H1 (cell line): ENCODE data around the gene EPHA1. TPM values are rescaled to one million over a fixed set of nuclear protein-coding genes. Genes with fewer than 3 reads are reported as not detected.

Source experiments
- CTCF ChIA-PET: fragments of 300-600 bp; sonication (Branson Sonifier 250); formaldehyde crosslinking; loops from one replicate; lab custom pipeline; 2021; ENCODE audit not compliant: partially characterized antibody; lab: Charles Lee
- POLR2A ChIA-PET: fragments of 300-600 bp; sonication (Branson Sonifier 250); formaldehyde crosslinking; loops from one replicate; lab custom pipeline; 2021; ENCODE audit warnings: inconsistent platforms; ENCODE audit not compliant: partially characterized antibody; lab: Charles Lee
- DNase-seq, 2 experiments: peaks; one replicate each; pipeline versions ENCODE4 v3.0.0 to v3.0.0-alpha.2; 2010 to 2022; ENCODE audit warnings: low spot score in 2 of 2, low read depth in 1 of 2, mixed read lengths in 1 of 2
- FAIRE-seq: peaks from 2 replicates; lab custom pipeline; 2011; peaks lifted over from hg19 to GRCh38; lab: Jason Lieb, UNC
- H2AFZ ChIP-seq: 2 replicates; pipeline ENCODE4 v1.8.1; 2012; ENCODE audit warnings: low read length, inconsistent platforms
- H2AK5ac ChIP-seq: 2 replicates; pipeline ENCODE4 v1.6.1; 2013; ENCODE audit warnings: low read depth, low read length
- H2BK120ac ChIP-seq: replicated peaks from 2 replicates; pipeline ENCODE3; 2013; ENCODE audit warnings: low read depth, low read length, inconsistent platforms
- H2BK12ac ChIP-seq: 2 replicates; pipeline ENCODE4 v1.6.1; 2013; ENCODE audit warnings: low read depth, low read length
- H2BK15ac ChIP-seq: 2 replicates; pipeline ENCODE4 v1.6.1; 2013; ENCODE audit warnings: low read length
- H2BK20ac ChIP-seq: 2 replicates; pipeline ENCODE4 v1.6.1; 2013; ENCODE audit warnings: low read length
- H2BK5ac ChIP-seq: 2 replicates; pipeline ENCODE4 v1.6.1; 2013; ENCODE audit warnings: low read depth, low read length
- H3K14ac ChIP-seq: 2 replicates; pipeline ENCODE4 v1.6.1; 2013; ENCODE audit warnings: inconsistent platforms; ENCODE audit not compliant: insufficient read length
- H3K18ac ChIP-seq: 2 replicates; pipeline ENCODE4 v1.6.1; 2013; ENCODE audit warnings: low read length; ENCODE audit errors: extremely low read depth
- H3K23ac ChIP-seq: 2 replicates; pipeline ENCODE4 v1.6.1; 2013; ENCODE audit warnings: inconsistent platforms; ENCODE audit not compliant: insufficient read length
- H3K23me2 ChIP-seq: 2 replicates; pipeline ENCODE4 v1.6.1; 2013; ENCODE audit warnings: low read depth, low read length
- H3K27ac ChIP-seq: 2 replicates; pipeline ENCODE4 v1.6.1; 2011; ENCODE audit warnings: low read depth, low read length, inconsistent platforms
- H3K27me3 ChIP-seq, 4 experiments: replicated peaks in 1 of 4; 1 replicate in 1 of 4; 2 replicates in 3 of 4; pipeline versions ENCODE4 v1.6.1 to v1.8.1; 2011 to 2013; ENCODE audit warnings: low read length in 3 of 4, mild to moderate bottlenecking in 3 of 4, inconsistent platforms in 2 of 4, mixed read lengths in 2 of 4, moderate library complexity in 1 of 4; ENCODE audit not compliant: control insufficient read depth in 3 of 4, insufficient read depth in 3 of 4; ENCODE audit errors: extremely low read depth in 1 of 4
- H3K36me3 ChIP-seq, 4 experiments: 2 replicates each; pipeline versions ENCODE4 v1.6.1 to v1.8.1; 2011 to 2013; ENCODE audit warnings: mild to moderate bottlenecking in 4 of 4, low read length in 3 of 4, moderate library complexity in 2 of 4, control low read depth in 1 of 4, inconsistent platforms in 1 of 4; ENCODE audit not compliant: insufficient read depth in 4 of 4, control insufficient read depth in 2 of 4
- H3K4ac ChIP-seq: replicated peaks from 2 replicates; pipeline ENCODE3; 2013; ENCODE audit warnings: low read length, low read depth, mixed read lengths, inconsistent platforms; ENCODE audit not compliant: insufficient read length
- H3K4me1 ChIP-seq, 4 experiments: replicated peaks in 1 of 4; 1 replicate in 1 of 4; 2 replicates in 3 of 4; pipeline versions ENCODE4 v1.6.1 to v1.8.1; 2011 to 2013; ENCODE audit warnings: low read length in 3 of 4, inconsistent platforms in 2 of 4, mixed read lengths in 1 of 4; ENCODE audit not compliant: insufficient read depth in 4 of 4, control insufficient read depth in 3 of 4
- H3K4me2 ChIP-seq, 2 experiments: 2 replicates each; pipeline versions ENCODE4 v1.6.1 to v1.8.1; 2011 to 2013; ENCODE audit warnings: low read depth in 2 of 2, low read length in 2 of 2, control low read depth in 1 of 2, inconsistent platforms in 1 of 2, mild to moderate bottlenecking in 1 of 2; ENCODE audit not compliant: insufficient read depth in 1 of 2
- H3K4me3 ChIP-seq, 4 experiments: fragments of 200-600, 300-600 bp in 1 of 4; sonication (generic), shearing (Covaris generic), sonication (Bioruptor Twin) in 1 of 4; 2 replicates each; pipeline versions ENCODE4 v1.5.1 to v1.8.1; 2011 to 2016; ENCODE audit warnings: low read length in 4 of 4, low read depth in 3 of 4, control low read depth in 2 of 4, inconsistent platforms in 2 of 4, mild to moderate bottlenecking in 2 of 4, mixed read lengths in 1 of 4, moderate library complexity in 1 of 4; ENCODE audit not compliant: insufficient read depth in 2 of 4; ENCODE audit errors: extremely low read depth in 1 of 4
- H3K56ac ChIP-seq: replicated peaks from 2 replicates; pipeline ENCODE3; 2013; ENCODE audit warnings: low read depth, mild to moderate bottlenecking, mixed read lengths, low read length, inconsistent platforms; ENCODE audit not compliant: insufficient read length
- H3K79me1 ChIP-seq: 2 replicates; pipeline ENCODE4 v1.6.1; 2013; ENCODE audit warnings: low read depth, low read length, control low read depth
- H3K79me2 ChIP-seq, 2 experiments: 2 replicates each; pipeline versions ENCODE4 v1.6.1 to v1.8.1; 2012 to 2013; ENCODE audit warnings: low read length in 2 of 2, mild to moderate bottlenecking in 2 of 2, inconsistent platforms in 1 of 2; ENCODE audit not compliant: insufficient read depth in 2 of 2, control insufficient read depth in 1 of 2
- H3K9ac ChIP-seq, 4 experiments: replicated peaks in 1 of 4; 1 replicate in 1 of 4; 2 replicates in 3 of 4; pipeline versions ENCODE4 v1.6.1 to v1.8.1; 2011 to 2013; ENCODE audit warnings: low read depth in 3 of 4, low read length in 3 of 4, control low read depth in 2 of 4, mild to moderate bottlenecking in 2 of 4, moderate library complexity in 2 of 4, inconsistent platforms in 1 of 4; ENCODE audit errors: extremely low read depth in 1 of 4
- H3K9me3 ChIP-seq, 2 experiments: 2 replicates each; pipeline versions ENCODE4 v1.6.1 to v1.8.1; 2012 to 2013; ENCODE audit warnings: mild to moderate bottlenecking in 2 of 2, moderate library complexity in 2 of 2, control low read depth in 1 of 2, inconsistent platforms in 1 of 2, low read depth in 1 of 2, low read length in 1 of 2, mixed read lengths in 1 of 2; ENCODE audit not compliant: insufficient read depth in 2 of 2
- H4K20me1 ChIP-seq, 2 experiments: replicated peaks in 1 of 2; 2 replicates each; pipeline versions ENCODE3 to v1.8.1; 2011 to 2013; ENCODE audit warnings: inconsistent platforms in 2 of 2, low read length in 2 of 2, mild to moderate bottlenecking in 1 of 2; ENCODE audit not compliant: insufficient read depth in 2 of 2, control insufficient read depth in 1 of 2
- H4K5ac ChIP-seq: 2 replicates; pipeline ENCODE4 v1.6.1; 2013; ENCODE audit warnings: low read length, low read depth, mixed read lengths, inconsistent platforms; ENCODE audit not compliant: insufficient read length
- H4K8ac ChIP-seq: 2 replicates; pipeline ENCODE4 v1.8.0; 2013; ENCODE audit warnings: mild to moderate bottlenecking, moderate library complexity, low read length, inconsistent platforms; ENCODE audit not compliant: insufficient read depth; ENCODE audit errors: extremely low read depth
- H4K91ac ChIP-seq: replicated peaks from 2 replicates; pipeline ENCODE3; 2013; ENCODE audit warnings: low read length, mixed read lengths, inconsistent platforms; ENCODE audit not compliant: insufficient read length
- ATF2 ChIP-seq: IDR thresholded peaks from 2 replicates; pipeline ENCODE4 v1.6.1; 2012; ENCODE audit warnings: low read length, inconsistent platforms
- WGBS, 2 experiments: shearing (Covaris generic) in 1 of 2; methylation state at CpG; one replicate each; pipeline versions ENCODE4 v1.1.6 to v1.1.7; 2013 to 2015; ENCODE audit warnings: low lambda C conversion rate in 2 of 2, mixed read lengths in 2 of 2, inconsistent platforms in 1 of 2, low coverage in 1 of 2, missing lambda C conversion rate in 1 of 2; ENCODE audit not compliant: insufficient replicate concordance in 2 of 2, insufficient coverage in 1 of 2, insufficient read length in 1 of 2; ENCODE audit errors: extremely low coverage in 1 of 2, missing lambda C conversion rate in 1 of 2; 5-methylcytosine and 5-hydroxymethylcytosine counted together
- polyA plus RNA-seq, 7 experiments: library from polyadenylated mRNA; depleted of rRNA in 3 of 7; stranded (reverse) in 5 of 7; unstranded in 2 of 7; fragments of >200 nt in 5 of 7; fragments of 200-250 nt in 2 of 7; gene quantifications; 1 replicate in 5 of 7; 2 replicates in 1 of 7; 4 replicates in 1 of 7; pipeline versions ENCODE4 v1.2.1 to v1.2.3, GENCODE V29; 2011 to 2013; ENCODE audit warnings: missing spikeins in 2 of 7, mixed read lengths in 2 of 7
- total RNA-seq: library from RNA; stranded (reverse); fragmentation: NEBNext Ultra II Directional; extraction: Animal tissue kit (Norgen Biotek cat#: 25700); gene quantifications from 2 replicates; pipeline ENCODE4 v1.2.1, GENCODE V29; 2021
- TF ChIP-seq, protein P1 (sequence below), 3 experiments: IDR thresholded peaks; 1 replicate in 2 of 3; 2 replicates in 1 of 3; pipeline versions ENCODE4 v1.5.1 to v1.6.1; 2011; ENCODE audit warnings: low read length in 3 of 3, mild to moderate bottlenecking in 3 of 3, inconsistent platforms in 2 of 3, low read depth in 1 of 3, moderate library complexity in 1 of 3; ENCODE audit not compliant: insufficient read depth in 1 of 3; ENCODE audit errors: control extremely low read depth in 1 of 3

EPHA1 gene
- total and polyA plus RNA-seq, 2 of the 8 experiments (the other 6 are each of a cell fraction or from before 2014, with no cell fraction given): 86.5 to 133 TPM

DNA sequence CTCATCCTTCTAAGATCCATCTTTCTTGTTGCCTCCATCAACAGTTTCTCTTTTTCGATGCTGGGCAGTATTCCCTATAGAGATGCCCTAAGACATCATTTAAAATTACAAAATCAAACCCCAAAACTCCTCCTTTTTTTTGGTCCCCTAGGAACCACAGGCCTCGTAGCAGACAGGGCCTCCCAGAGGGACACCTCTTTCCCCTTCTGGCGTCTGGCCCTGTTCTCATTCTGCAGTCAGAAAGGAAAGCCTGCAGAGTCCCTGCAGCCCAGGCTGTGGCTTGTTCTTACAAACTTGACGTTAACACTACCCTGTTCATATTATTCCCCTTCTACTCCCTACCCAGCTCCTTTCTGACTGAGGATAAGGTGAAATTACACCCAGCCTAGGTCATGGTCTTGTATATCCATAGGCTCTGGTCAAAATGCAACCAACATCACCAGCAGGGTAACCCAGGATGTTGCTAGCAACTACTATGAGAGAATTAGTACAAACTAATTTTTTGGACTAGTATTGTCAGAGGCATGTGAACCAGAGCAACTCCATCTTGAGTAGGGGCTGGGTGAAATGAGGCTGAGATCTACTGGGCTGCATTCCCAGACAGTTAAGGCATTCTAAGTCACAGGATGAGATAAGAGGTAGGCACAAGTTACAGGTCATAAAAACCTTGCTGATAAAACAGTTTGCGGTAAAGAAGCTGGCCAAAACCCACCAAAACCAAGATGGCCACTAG lies 3.5 kb upstream of the EPHA1 start:
- Histone ChIP-seq H2AK5ac (no peak overlapping the region), H3K27ac (no peak overlapping the region), H3K23me2 (peaks cover 10% of the 10 kb centered on the region), H3K14ac (no peak overlapping the region), H3K56ac (no peak overlapping the region), H3K18ac (peak overlapping the region; percentile 39; the same call in 1 of the 2 replicates), H3K4me2 (no peak overlapping the region), H2BK15ac (peak overlapping the region; percentile 36; the same call in 1 of the 2 replicates), H3K36me3 (no peaks in the 10 kb centered on the region), H4K8ac (no peak overlapping the region), H3K27me3 (no peaks in the 10 kb centered on the region), H2AFZ (no peak overlapping the region), H4K5ac (no peak overlapping the region), H2BK20ac (peak overlapping the region; percentile 94; the same call in 1 of the 2 replicates), H3K79me2 (peaks cover 0 to 13% of the 10 kb centered on the region in 2 experiments; a peak in 3 of 4 replicates), H4K20me1 (no peaks in the 10 kb centered on the region), H3K4ac (no peak overlapping the region), H4K91ac (no peak overlapping the region), H3K23ac (no peak overlapping the region), H3K79me1 (peaks cover 9% of the 10 kb centered on the region), H3K9me3 (no peaks in the 10 kb centered on the region), H2BK120ac (no peak overlapping the region), H3K4me1 (peaks cover 12 to 24% (median 18%) of the 10 kb centered on the region in 4 experiments), H2BK12ac (peak overlapping the region; percentile 45; the same call in 1 of the 2 replicates), H3K9ac (no peak overlapping the region), H3K4me3 (no peak overlapping the region), H2BK5ac (peak overlapping the region; percentile 53; the same call in 1 of the 2 replicates)
- WGBS, 2 experiments: 75% methylated on average over 5 of the region's 5 CpGs; no CpG with 5 or more reads in 1 of the 2 experiments
- ChIA-PET POLR2A (interaction anchor here (0.8 to 25.2 kb wide), 4 partner anchors 14 to 35 kb away, joined by 3 to 518 read pairs (median 8); partner anchors contain the start of gene ZYX), CTCF (interaction anchor here (1.0 to 13.5 kb wide), 4 partner anchors 9 to 172 kb away, joined by 4 to 242 read pairs (median 5); no protein-coding TSS in a partner anchor)
- TF ChIP-seq, protein P1, sequence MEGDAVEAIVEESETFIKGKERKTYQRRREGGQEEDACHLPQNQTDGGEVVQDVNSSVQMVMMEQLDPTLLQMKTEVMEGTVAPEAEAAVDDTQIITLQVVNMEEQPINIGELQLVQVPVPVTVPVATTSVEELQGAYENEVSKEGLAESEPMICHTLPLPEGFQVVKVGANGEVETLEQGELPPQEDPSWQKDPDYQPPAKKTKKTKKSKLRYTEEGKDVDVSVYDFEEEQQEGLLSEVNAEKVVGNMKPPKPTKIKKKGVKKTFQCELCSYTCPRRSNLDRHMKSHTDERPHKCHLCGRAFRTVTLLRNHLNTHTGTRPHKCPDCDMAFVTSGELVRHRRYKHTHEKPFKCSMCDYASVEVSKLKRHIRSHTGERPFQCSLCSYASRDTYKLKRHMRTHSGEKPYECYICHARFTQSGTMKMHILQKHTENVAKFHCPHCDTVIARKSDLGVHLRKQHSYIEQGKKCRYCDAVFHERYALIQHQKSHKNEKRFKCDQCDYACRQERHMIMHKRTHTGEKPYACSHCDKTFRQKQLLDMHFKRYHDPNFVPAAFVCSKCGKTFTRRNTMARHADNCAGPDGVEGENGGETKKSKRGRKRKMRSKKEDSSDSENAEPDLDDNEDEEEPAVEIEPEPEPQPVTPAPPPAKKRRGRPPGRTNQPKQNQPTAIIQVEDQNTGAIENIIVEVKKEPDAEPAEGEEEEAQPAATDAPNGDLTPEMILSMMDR (IDR thresholded peaks at IDR 0.05; ENCODE audit: control extremely low read depth in 1 of 3, insufficient read depth in 1 of 3, low read depth in 1 of 3, low read length in 3 of 3): peak in 1 of 3 experiments; percentile 2; a peak in 1 of 4 replicates
- TF ChIP-seq ATF2: no peak
- DNase-seq (no peak), FAIRE-seq (no peak)
